Hepatocyte (in vitro differentiated cells): Measurements from ENCODE around the gene ZNF567.
"Not testable (repeated sequence)": the region's sequence is repeated elsewhere in the genome, so short reads cannot be mapped to it uniquely, and the experiment has no call there.

Source experiments
- EZH2 ChIP-seq: fragments of 200-600 bp; sonication (generic); IDR thresholded peaks from 2 replicates; pipeline ENCODE4 v1.6.1; 2016; ENCODE audit warnings: antibody characterized with exemption, mild to moderate bottlenecking, borderline replicate concordance
- TF ChIP-seq, protein P1 (sequence below): fragments of 200-600 bp; sonication (generic); IDR thresholded peaks from 2 replicates; pipeline ENCODE4 v1.5.1; 2016; ENCODE audit warnings: antibody characterized with exemption, mild to moderate bottlenecking; ENCODE audit not compliant: poor library complexity

- TF ChIP-seq, protein P1, sequence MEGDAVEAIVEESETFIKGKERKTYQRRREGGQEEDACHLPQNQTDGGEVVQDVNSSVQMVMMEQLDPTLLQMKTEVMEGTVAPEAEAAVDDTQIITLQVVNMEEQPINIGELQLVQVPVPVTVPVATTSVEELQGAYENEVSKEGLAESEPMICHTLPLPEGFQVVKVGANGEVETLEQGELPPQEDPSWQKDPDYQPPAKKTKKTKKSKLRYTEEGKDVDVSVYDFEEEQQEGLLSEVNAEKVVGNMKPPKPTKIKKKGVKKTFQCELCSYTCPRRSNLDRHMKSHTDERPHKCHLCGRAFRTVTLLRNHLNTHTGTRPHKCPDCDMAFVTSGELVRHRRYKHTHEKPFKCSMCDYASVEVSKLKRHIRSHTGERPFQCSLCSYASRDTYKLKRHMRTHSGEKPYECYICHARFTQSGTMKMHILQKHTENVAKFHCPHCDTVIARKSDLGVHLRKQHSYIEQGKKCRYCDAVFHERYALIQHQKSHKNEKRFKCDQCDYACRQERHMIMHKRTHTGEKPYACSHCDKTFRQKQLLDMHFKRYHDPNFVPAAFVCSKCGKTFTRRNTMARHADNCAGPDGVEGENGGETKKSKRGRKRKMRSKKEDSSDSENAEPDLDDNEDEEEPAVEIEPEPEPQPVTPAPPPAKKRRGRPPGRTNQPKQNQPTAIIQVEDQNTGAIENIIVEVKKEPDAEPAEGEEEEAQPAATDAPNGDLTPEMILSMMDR: not testable (repeated sequence)
- not testable (repeated sequence) for TF ChIP-seq EZH2
Observed at GRCh38 chr19:36749613-36750012, 62.2 kb downstream of the ZNF567 start.
